WERI-Rb-1 (cell line): ENCODE results near the gene CAMKMT.
"Not testable (repeated sequence)": the region's sequence is repeated elsewhere in the genome, so short reads cannot be mapped to it uniquely, and the experiment has no call there.

ENCODE experiments used
- DNase-seq: peaks from one replicate; pipeline ENCODE4 v3.0.0-alpha.2; 2020
- H3K27ac ChIP-seq: fragments of 250-450 bp; sonication (Bioruptor Pico); 2 replicates; pipeline ENCODE4 v1.5.1; 2020; ENCODE audit warnings: mild to moderate bottlenecking, moderate library complexity
- H3K27me3 ChIP-seq: fragments of 250-450 bp; sonication (Bioruptor Pico); 2 replicates; pipeline ENCODE4 v1.5.1; 2021; ENCODE audit warnings: mild to moderate bottlenecking, low read depth, moderate library complexity; ENCODE audit not compliant: insufficient read depth, severe bottlenecking
- H3K36me3 ChIP-seq: fragments of 250-450 bp; sonication (Bioruptor Pico); 2 replicates; pipeline ENCODE4 v1.5.1; 2020; ENCODE audit warnings: mild to moderate bottlenecking, moderate library complexity
- H3K4me3 ChIP-seq: 2 replicates; pipeline ENCODE4 v1.5.1; 2011; ENCODE audit warnings: low read depth, mild to moderate bottlenecking, control low read depth, low read length
- H3K9me3 ChIP-seq: fragments of 250-450 bp; sonication (Bioruptor Pico); 2 replicates; pipeline ENCODE4 v1.5.1; 2021; ENCODE audit warnings: mild to moderate bottlenecking, moderate library complexity; ENCODE audit not compliant: severe bottlenecking
- CTCF ChIP-seq: IDR thresholded peaks from 2 replicates; pipeline ENCODE4 v1.5.1; 2011; ENCODE audit warnings: low read depth, mild to moderate bottlenecking, control low read depth, inconsistent platforms, low read length

CAMKMT gene

GRCh38 chr2:44578471-44579093 is 216.8 kb downstream of the CAMKMT start:
- H3K9me3 ChIP-seq: no peaks in the 10 kb centered on the region
- H3K4me3 ChIP-seq: no peak overlapping the region
- TF ChIP-seq CTCF: no peak
- DNase-seq: no peak
- H3K27me3 ChIP-seq: no peaks in the 10 kb centered on the region
- no peaks in the 10 kb centered on the region for H3K36me3 ChIP-seq
- H3K27ac ChIP-seq: no peak overlapping the region

GRCh38 chr2:44579115-44579836 is 217.5 kb downstream of the CAMKMT start:
- H3K27me3 ChIP-seq: no peaks in the 10 kb centered on the region
- TF ChIP-seq CTCF: no peak
- no peak overlapping the region for H3K27ac ChIP-seq
- no peaks in the 10 kb centered on the region for H3K36me3 ChIP-seq
- DNase-seq: no peak
- no peak overlapping the region for H3K4me3 ChIP-seq
- no peaks in the 10 kb centered on the region for H3K9me3 ChIP-seq

- no peak for DNase-seq
- no peak overlapping the region for H3K4me3 ChIP-seq
- no peaks in the 10 kb centered on the region for H3K36me3 ChIP-seq
- H3K27me3 ChIP-seq: no peaks in the 10 kb centered on the region
- TF ChIP-seq CTCF: no peak
- no peak overlapping the region for H3K27ac ChIP-seq
- H3K9me3 ChIP-seq: no peaks in the 10 kb centered on the region
Measured at GRCh38 chr2:44579837-44580230, 218.1 kb downstream of the CAMKMT start.

- no peaks in the 10 kb centered on the region for H3K36me3 ChIP-seq
- TF ChIP-seq CTCF: no peak
- H3K27me3 ChIP-seq: no peaks in the 10 kb centered on the region
- no peaks in the 10 kb centered on the region for H3K9me3 ChIP-seq
- DNase-seq: no peak
- no peak overlapping the region for H3K4me3 ChIP-seq
- H3K27ac ChIP-seq: no peak overlapping the region
Measured at GRCh38 chr2:44580875-44581515, 219.2 kb downstream of the CAMKMT start.

GRCh38 chr2:44582363-44583008 is 220.7 kb downstream of the CAMKMT start:
- no peak overlapping the region for H3K4me3 ChIP-seq
- no peak for DNase-seq
- H3K27ac ChIP-seq: no peak overlapping the region
- no peaks in the 10 kb centered on the region for H3K36me3 ChIP-seq
- no peak for TF ChIP-seq CTCF
- no peaks in the 10 kb centered on the region for H3K27me3 ChIP-seq
- no peaks in the 10 kb centered on the region for H3K9me3 ChIP-seq

GRCh38 chr2:44595615-44596014 is 233.9 kb downstream of the CAMKMT start:
- H3K27me3 ChIP-seq, H3K9me3 ChIP-seq, H3K36me3 ChIP-seq, DNase-seq, H3K27ac ChIP-seq, H3K4me3 ChIP-seq: not testable (repeated sequence)
